SJCRH30 (cell line): ENCODE measurements around the gene MAD1L1. TPM values are rescaled to one million over a fixed set of nuclear protein-coding genes. Genes with fewer than 3 reads are reported as not detected.

Source experiments
- DNase-seq, 2 experiments: peaks; one replicate each; pipeline ENCODE4 v3.0.0-alpha.2; 2015 to 2020
- H3K27ac ChIP-seq: fragments of 250-450 bp; sonication (Bioruptor Pico); 2 replicates; pipeline ENCODE4 v1.5.1; 2020; ENCODE audit warnings: mild to moderate bottlenecking, moderate library complexity
- H3K27me3 ChIP-seq: fragments of 250-450 bp; sonication (Bioruptor Pico); 2 replicates; pipeline ENCODE4 v1.5.1; 2020; ENCODE audit warnings: mild to moderate bottlenecking, moderate library complexity
- H3K36me3 ChIP-seq: fragments of 250-450 bp; sonication (Bioruptor Pico); 2 replicates; pipeline ENCODE4 v1.5.1; 2020; ENCODE audit warnings: mild to moderate bottlenecking, moderate library complexity
- H3K4me1 ChIP-seq: fragments of 250-450 bp; sonication (Bioruptor Pico); 2 replicates; pipeline ENCODE4 v1.5.1; 2020; ENCODE audit warnings: mild to moderate bottlenecking, moderate library complexity
- H3K4me3 ChIP-seq: fragments of 250-450 bp; sonication (Bioruptor Pico); 2 replicates; pipeline ENCODE4 v1.5.1; 2020; ENCODE audit warnings: mild to moderate bottlenecking, moderate library complexity
- H3K9me3 ChIP-seq: fragments of 250-450 bp; sonication (Bioruptor Pico); replicated peaks from 2 replicates; pipeline ENCODE4 v1.5.1; 2020; ENCODE audit warnings: mild to moderate bottlenecking, moderate library complexity
- total RNA-seq: library from RNA; depleted of rRNA; stranded (reverse); fragments of >200 nt; shearing (Covaris generic); gene quantifications from 2 replicates; pipeline ENCODE4 v1.2.3, GENCODE V29; 2014

The MAD1L1 gene
- total RNA-seq, 1 experiment from 2014 or later: 31.5 TPM

GRCh38 chr7:2181077-2181854, 51.5 kb downstream of the MAD1L1 start:
- Histone ChIP-seq H3K27ac (no peak overlapping the region), H3K27me3 (no peaks in the 10 kb centered on the region), H3K36me3 (no peaks in the 10 kb centered on the region), H3K9me3 (no peaks in the 10 kb centered on the region), H3K4me1 (no peaks in the 10 kb centered on the region), H3K4me3 (no peak overlapping the region)
- DNase-seq: no peak

GRCh38 chr7:2180081-2180480, 52.7 kb downstream of the MAD1L1 start:
- no peaks in the 10 kb centered on the region for H3K27me3 ChIP-seq
- DNase-seq: no peak
- H3K4me1 ChIP-seq: peaks cover 6% of the 10 kb centered on the region
- H3K9me3 ChIP-seq: no peaks in the 10 kb centered on the region
- H3K4me3 ChIP-seq: no peak overlapping the region
- no peak overlapping the region for H3K27ac ChIP-seq
- H3K36me3 ChIP-seq: no peaks in the 10 kb centered on the region

- Histone ChIP-seq H3K4me3 (no peak overlapping the region), H3K36me3 (no peaks in the 10 kb centered on the region), H3K27ac (peak overlapping the region; percentile 9), H3K27me3 (no peaks in the 10 kb centered on the region), H3K4me1 (peaks cover 12% of the 10 kb centered on the region), H3K9me3 (no peaks in the 10 kb centered on the region)
- DNase-seq: peak; percentile 68 to 77
These were observed 57.2 kb downstream of the MAD1L1 start for GRCh38 chr7:2175514-2175913.

- H3K4me3 ChIP-seq: no peak overlapping the region
- DNase-seq: peak in 1 of 2 experiments; percentile 40
These were observed 57.7 kb downstream of the MAD1L1 start for GRCh38 chr7:2175091-2175490.

GRCh38 chr7:2173189-2173827, 59.4 kb downstream of the MAD1L1 start:
- Histone ChIP-seq H3K4me1 (peaks cover 12% of the 10 kb centered on the region), H3K36me3 (no peaks in the 10 kb centered on the region), H3K9me3 (no peaks in the 10 kb centered on the region), H3K4me3 (no peak overlapping the region), H3K27me3 (no peaks in the 10 kb centered on the region), H3K27ac (no peak overlapping the region)
- DNase-seq: no peak

More at GRCh38 chr7:2175091-2175490, 57.7 kb downstream of the MAD1L1 start:
- Histone ChIP-seq H3K36me3 (no peaks in the 10 kb centered on the region), H3K9me3 (no peaks in the 10 kb centered on the region), H3K4me1 (peaks cover 12% of the 10 kb centered on the region), H3K27ac (peak overlapping the region; percentile 9), H3K27me3 (no peaks in the 10 kb centered on the region)

GRCh38 chr7:2172311-2173188, 60.2 kb downstream of the MAD1L1 start:
- Histone ChIP-seq H3K36me3 (no peaks in the 10 kb centered on the region), H3K4me1 (peaks cover 12% of the 10 kb centered on the region), H3K4me3 (no peak overlapping the region), H3K27me3 (no peaks in the 10 kb centered on the region), H3K27ac (no peak overlapping the region), H3K9me3 (no peaks in the 10 kb centered on the region)
- no peak for DNase-seq

- peak; percentile 24 to 45 for DNase-seq
- Histone ChIP-seq H3K9me3 (no peaks in the 10 kb centered on the region), H3K4me1 (peaks cover 12% of the 10 kb centered on the region), H3K27ac (no peak overlapping the region), H3K27me3 (no peaks in the 10 kb centered on the region), H3K36me3 (no peaks in the 10 kb centered on the region), H3K4me3 (no peak overlapping the region)
These were observed 60.9 kb downstream of the MAD1L1 start for GRCh38 chr7:2171855-2172254.

- H3K9me3 ChIP-seq: no peaks in the 10 kb centered on the region
- H3K27ac ChIP-seq: no peak overlapping the region
- no peaks in the 10 kb centered on the region for H3K36me3 ChIP-seq
- no peak for DNase-seq
- H3K4me3 ChIP-seq: no peak overlapping the region
- peaks cover 10% of the 10 kb centered on the region for H3K4me1 ChIP-seq
- H3K27me3 ChIP-seq: no peaks in the 10 kb centered on the region
These were observed 61.9 kb downstream of the MAD1L1 start for GRCh38 chr7:2170576-2171521.

- H3K4me3 ChIP-seq: no peak overlapping the region
- H3K36me3 ChIP-seq: no peaks in the 10 kb centered on the region
- no peaks in the 10 kb centered on the region for H3K9me3 ChIP-seq
- peaks cover 5% of the 10 kb centered on the region; the same call in 1 of the 2 replicates for H3K4me1 ChIP-seq
- peak; percentile 46 to 53 for DNase-seq
- H3K27ac ChIP-seq: no peak overlapping the region
- no peaks in the 10 kb centered on the region for H3K27me3 ChIP-seq
These were observed 62.7 kb downstream of the MAD1L1 start for GRCh38 chr7:2169923-2170575.

- Histone ChIP-seq H3K4me1 (no peaks in the 10 kb centered on the region), H3K27me3 (no peaks in the 10 kb centered on the region), H3K27ac (no peak overlapping the region), H3K9me3 (no peaks in the 10 kb centered on the region), H3K4me3 (no peak overlapping the region), H3K36me3 (no peaks in the 10 kb centered on the region)
- no peak for DNase-seq
These were observed 64.0 kb downstream of the MAD1L1 start for GRCh38 chr7:2168615-2169311.

GRCh38 chr7:2166625-2167280, 66.0 kb downstream of the MAD1L1 start:
- H3K36me3 ChIP-seq: no peaks in the 10 kb centered on the region
- H3K4me3 ChIP-seq: no peak overlapping the region
- H3K27me3 ChIP-seq: no peaks in the 10 kb centered on the region
- H3K27ac ChIP-seq: no peak overlapping the region
- H3K9me3 ChIP-seq: no peaks in the 10 kb centered on the region
- H3K4me1 ChIP-seq: no peaks in the 10 kb centered on the region
- no peak for DNase-seq

GRCh38 chr7:2165610-2166594, 66.8 kb downstream of the MAD1L1 start:
- no peaks in the 10 kb centered on the region for H3K9me3 ChIP-seq
- no peak for DNase-seq
- H3K36me3 ChIP-seq: no peaks in the 10 kb centered on the region
- H3K27me3 ChIP-seq: no peaks in the 10 kb centered on the region
- H3K4me3 ChIP-seq: no peak overlapping the region
- H3K4me1 ChIP-seq: no peaks in the 10 kb centered on the region
- H3K27ac ChIP-seq: no peak overlapping the region
